NB4 (cell line): ENCODE results near the gene ANKRD12.

Source experiments
- DNase-seq: peaks from one replicate; pipeline ENCODE4 v3.0.0; 2010; ENCODE audit warnings: low read depth
- H3K4me3 ChIP-seq: one replicate; pipeline ENCODE4 v1.5.1; 2011; ENCODE audit warnings: mild to moderate bottlenecking, low read depth, low read length, moderate library complexity
- CTCF ChIP-seq: IDR thresholded peaks from one replicate; pipeline ENCODE4 v1.5.1; 2012; ENCODE audit warnings: low read depth, low read length
- MAX ChIP-seq: IDR thresholded peaks from 2 replicates; pipeline ENCODE4 v1.6.1; 2011; ENCODE audit warnings: low read depth, low read length
- MYC ChIP-seq: IDR thresholded peaks from 2 replicates; pipeline ENCODE4 v1.6.1; 2011; ENCODE audit warnings: low read depth, low read length
- POLR2A ChIP-seq: IDR thresholded peaks from 2 replicates; pipeline ENCODE4 v1.6.1; 2011; ENCODE audit warnings: mild to moderate bottlenecking; ENCODE audit not compliant: insufficient read length; ENCODE audit errors: extremely low read depth

The ANKRD12 gene

GRCh38 chr18:9106094-9106493, 30.5 kb upstream of the ANKRD12 start:
- DNase-seq, result no peak
- no peak for TF ChIP-seq MAX
- no peak for TF ChIP-seq CTCF
- TF ChIP-seq MYC, result no peak
- no peak for TF ChIP-seq POLR2A
- H3K4me3 ChIP-seq, result peak overlapping the region; percentile 99

GRCh38 chr18:9106800-9107584, 29.6 kb upstream of the ANKRD12 start:
- peak overlapping the region; percentile 19 for H3K4me3 ChIP-seq
- no peak for TF ChIP-seq CTCF
- TF ChIP-seq MYC, result no peak
- no peak for TF ChIP-seq POLR2A
- no peak for TF ChIP-seq MAX
- DNase-seq, result no peak

- DNase-seq, result no peak
- TF ChIP-seq MYC, result no peak
- no peak for TF ChIP-seq POLR2A
- TF ChIP-seq MAX, result no peak
- no peak for TF ChIP-seq CTCF
- no peak overlapping the region for H3K4me3 ChIP-seq
Observed at GRCh38 chr18:9108911-9109310, 27.7 kb upstream of the ANKRD12 start.

- TF ChIP-seq POLR2A, result no peak
- TF ChIP-seq MYC, result no peak
- TF ChIP-seq CTCF, result no peak
- TF ChIP-seq MAX, result no peak
- DNase-seq, result no peak
- no peak overlapping the region for H3K4me3 ChIP-seq
Observed at GRCh38 chr18:9109523-9109922, 27.1 kb upstream of the ANKRD12 start.

- H3K4me3 ChIP-seq, result no peak overlapping the region
- DNase-seq, result no peak
- TF ChIP-seq MAX, result no peak
- no peak for TF ChIP-seq CTCF
Observed at GRCh38 chr18:9113468-9114149, 23.0 kb upstream of the ANKRD12 start.
